NCI-H2107 (cell line): Measurements from ENCODE around the gene NRGN.

Source experiments
- DNase-seq: peaks from one replicate; lab custom pipeline; 2025; lab: John Stamatoyannopoulos, UW

NRGN gene

DNA sequence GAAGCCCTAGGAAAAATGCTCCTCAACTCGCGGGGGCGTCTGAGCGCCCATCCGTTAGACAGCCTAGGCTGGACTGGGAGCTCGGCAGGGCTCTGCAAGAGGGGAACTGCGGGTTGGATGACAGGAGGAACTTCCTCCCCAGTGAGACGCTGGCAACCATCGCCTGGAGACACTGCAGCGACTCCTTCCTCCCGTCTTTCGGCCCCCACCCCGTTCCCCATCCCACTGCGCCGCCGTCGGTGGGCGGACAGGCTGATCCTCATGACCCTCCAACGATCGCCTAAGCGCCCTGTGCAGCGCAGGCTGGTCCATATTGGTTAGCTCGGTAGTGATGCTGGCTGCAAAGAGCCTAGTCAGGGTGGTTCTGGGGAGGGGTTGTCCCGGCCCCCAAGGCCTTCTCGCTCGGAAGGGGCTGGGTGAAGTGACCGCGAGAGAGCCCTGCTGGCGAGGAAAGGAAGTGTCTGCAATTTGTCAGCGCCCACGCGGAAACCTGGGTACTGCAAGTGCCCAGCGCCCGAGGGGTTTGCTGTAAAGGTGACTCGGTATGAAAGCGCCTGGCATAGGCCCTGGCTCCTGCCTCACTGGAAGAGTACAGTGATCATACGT, 638 bp downstream of the NRGN start:
- no peak for DNase-seq

DNA sequence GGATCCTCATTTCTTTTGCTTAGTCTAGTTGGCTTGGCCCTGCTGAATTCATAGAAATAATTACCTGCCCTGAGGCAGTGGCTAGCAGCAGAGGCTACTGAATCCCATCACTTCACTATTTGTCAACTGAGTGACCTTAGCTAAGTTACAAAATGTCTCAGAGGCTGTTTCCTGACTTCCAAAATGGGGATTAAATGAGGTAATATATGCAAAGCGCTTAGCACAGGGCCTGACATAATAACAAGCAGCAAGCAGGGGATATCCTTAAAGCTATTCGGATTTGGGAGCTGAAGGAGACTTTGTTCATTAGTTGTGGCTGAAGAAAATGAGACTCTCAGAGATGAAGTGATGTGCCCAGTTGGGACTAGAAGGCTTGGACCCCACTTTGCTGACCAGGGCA, 2.8 kb downstream of the NRGN start:
- DNase-seq: no peak

DNA sequence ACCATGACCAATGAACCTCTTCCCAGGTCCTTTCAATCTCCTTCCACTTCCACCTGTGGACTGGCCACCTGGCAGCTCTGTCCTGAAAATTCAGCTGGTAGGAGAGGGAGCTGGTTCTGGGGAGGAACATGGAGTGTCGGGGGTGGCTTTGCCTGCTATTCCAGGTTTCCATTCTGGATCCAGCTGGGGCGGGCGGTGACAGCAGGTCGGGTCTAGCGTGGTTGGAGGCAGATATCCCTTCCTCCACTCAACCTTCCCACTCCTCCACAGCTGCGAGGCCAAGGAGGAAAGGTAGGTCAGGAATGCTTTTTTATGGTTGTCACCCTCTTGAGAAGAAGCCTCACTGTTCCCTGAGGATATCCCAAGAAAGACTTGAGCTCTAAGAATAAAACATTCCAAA, 3.3 kb downstream of the NRGN start:
- no peak for DNase-seq

DNA sequence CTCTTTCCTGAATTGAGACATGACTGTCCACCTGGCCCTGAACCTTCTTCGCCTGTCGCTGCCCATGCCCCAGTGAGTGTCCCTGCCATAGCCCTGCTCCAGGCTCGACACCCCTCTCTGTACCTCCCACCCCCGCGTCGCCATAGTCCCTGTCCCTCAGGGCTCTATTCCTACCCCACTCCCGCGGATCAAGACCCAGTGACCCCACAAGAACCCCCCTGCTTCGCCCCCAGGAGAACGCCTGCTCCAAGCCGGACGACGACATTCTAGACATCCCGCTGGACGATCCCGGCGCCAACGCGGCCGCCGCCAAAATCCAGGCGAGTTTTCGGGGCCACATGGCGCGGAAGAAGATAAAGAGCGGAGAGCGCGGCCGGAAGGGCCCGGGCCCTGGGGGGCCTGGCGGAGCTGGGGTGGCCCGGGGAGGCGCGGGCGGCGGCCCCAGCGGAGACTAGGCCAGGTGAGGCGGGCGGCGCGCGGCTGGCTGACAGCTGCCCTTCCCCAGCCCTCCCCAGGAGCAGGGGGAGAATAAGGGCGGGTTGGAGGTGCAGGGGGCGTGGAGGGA, 5.6 kb downstream of the NRGN start:
- no peak for DNase-seq

DNA sequence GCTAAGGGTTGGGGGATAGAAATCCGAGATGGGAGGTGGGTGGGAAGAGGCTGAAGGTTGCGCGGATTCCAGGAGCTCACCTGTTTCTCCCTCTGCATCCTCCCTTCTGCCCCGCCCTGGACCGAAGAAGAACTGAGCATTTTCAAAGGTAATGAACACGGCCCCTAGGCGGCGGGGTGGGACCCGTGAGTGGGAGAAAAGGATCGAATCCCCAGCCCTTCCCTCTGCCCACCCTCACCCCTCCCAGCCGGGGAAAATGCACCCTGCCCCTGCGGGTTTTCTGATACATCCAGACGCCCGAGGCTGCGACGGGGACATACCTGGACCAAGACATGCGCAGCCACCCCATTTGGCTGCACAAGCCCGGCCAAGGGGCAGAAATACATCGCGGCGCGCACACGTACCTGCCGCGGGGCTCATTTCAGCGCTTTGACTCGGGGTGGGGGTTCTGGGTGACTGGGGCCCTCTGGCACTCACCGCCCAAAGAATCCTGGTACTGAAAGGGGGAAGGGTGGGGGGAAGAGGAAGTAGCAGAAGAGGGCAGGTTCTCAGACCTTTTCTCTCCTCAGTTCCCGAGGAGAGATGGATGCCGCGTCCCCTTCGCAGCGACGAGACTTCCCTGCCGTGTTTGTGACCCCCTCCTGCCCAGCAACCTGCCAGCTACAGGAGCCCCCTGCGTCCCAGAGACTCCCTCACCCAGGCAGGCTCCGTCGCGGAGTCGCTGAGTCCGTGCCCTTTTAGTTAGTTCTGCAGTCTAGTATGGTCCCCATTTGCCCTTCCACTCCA, 6.3 kb downstream of the NRGN start:
- no peak for DNase-seq

DNA sequence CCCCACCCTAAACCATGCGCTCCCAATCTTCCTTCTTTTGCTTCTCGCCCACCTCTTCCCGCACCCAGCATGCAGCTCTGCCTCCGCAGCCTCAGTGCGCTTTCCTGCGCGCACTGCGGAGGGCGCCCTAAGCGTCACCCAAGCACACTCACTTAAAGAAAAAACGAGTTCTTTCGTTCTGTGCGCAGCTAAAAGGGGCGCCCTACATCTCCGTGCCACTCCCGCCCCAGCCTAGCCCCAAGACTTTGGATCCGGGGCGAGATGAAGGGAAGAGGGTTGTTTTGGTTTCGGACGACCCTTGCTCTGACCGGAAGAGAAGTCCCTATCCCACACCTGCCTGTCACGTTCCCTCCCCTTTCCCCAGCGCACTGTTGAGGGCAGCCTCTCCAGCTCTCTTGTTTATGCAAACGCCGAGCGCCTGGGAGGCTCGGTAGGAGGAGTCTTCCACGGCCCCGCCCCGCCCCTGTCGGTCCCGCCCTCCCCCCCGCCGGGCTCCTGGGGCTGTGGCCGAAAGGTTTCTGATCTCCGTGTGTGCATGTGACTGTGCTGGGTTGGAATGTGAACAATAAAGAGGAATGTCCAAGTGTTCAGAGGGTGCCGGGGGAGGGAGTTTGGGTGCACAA, 7.0 kb downstream of the NRGN start:
- DNase-seq: no peak

DNA sequence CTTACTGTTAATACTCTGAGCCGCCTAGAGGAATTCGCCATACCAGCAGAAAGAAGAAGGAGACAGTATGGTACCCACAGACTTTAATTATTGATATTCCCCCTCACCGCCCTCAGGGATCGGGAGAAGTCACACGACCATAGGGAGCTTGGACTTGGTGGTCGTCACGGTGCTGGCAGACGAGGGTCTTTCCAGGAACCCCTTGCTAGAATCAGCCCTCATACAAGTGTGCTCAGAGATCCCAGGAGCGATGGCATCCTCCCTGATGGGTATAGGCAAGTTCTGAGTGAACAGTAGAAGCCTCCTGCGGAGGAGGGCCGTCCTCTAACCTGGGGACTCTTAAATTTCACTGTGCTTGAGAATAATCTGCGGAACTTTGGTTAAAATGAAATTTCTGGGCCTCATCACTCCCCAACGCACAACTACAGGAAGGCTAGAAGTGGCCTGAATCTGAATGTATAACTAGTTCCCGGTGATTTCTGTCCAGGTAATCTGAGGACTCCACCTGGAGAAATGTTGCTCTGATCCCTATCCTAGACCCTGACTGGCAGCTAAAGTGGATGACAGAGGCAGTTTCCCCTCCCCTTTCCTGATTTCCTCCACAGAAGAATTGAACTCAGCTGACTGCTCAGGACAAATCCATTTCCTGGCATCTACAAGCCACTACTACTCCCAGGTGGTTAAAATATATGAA, 7.8 kb downstream of the NRGN start:
- no peak for DNase-seq

DNA sequence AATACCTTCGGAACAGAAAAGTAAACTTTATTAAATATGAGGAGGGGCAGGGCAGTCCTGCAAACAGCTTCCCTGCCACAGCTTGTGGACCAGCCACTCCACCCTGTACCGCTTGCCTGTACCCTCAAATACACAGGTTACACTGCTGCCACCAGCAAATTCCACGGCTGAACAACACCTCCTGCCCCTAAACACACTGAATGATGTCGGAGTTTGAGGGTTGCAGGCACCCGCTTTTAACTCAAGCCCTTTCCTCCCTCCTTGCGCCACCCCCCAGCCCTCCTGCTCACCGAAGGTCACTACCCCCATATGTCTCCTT, 8.3 kb downstream of the NRGN start:
- DNase-seq: no peak

DNA sequence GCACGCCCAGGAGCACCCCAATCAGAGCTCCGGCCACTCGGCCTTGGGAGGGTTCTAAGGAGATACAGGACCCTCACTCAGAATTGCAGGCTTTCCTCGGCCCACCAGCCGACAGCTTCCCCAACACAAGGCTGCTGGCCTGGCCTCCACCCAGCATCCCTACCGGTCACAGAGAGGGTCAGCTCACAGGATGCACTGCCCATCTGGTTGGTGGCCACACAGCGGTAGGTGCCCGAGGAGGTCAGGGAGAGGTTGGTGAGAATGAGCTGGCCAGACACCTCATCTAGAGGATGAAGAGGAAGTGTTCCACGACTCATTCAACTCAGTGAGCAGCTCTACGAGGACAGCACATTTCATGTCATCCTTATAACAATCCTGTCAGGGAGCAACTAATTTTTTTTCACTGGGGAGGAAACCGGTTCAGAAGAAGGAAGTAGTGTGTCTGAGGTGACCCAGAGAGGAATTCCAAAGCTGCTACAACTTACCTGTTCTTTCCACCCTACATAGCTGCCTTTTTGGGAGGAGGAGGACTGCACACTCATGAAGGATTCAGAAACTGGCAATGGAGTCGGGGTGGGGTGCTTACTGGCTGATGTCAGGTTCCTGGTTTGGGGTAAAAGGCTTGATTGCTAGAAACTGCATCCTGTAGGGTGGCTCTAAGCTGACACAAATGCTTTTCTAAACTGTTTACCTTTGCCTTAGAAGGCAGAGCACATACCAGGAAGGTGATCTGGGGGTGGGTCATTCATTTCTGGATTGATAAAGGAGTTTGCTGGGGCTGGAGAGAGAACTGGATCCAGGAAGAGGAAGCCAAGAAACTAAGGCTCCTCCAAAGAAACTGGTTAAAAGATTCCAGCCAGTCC, 9.0 kb downstream of the NRGN start:
- no peak for DNase-seq

DNA sequence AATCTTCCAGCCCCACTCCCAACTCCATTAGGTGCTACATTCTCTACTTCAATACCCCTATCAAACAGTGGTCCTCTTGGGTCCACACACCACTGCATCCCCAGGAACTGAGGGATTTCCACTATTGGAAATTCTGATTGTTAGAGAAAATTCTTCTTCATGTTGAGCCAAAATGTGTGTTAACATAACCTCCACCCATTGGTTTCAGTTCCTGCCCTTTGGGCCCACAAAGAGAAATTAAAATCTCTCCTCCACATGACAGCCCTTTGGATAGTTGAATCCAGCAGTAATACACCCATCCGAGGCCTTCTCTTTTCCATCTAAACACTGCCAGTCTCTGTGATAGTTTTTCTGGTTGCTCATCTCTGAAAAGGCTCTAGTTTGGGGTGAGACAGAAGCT, 10.2 kb downstream of the NRGN start:
- no peak for DNase-seq

DNA sequence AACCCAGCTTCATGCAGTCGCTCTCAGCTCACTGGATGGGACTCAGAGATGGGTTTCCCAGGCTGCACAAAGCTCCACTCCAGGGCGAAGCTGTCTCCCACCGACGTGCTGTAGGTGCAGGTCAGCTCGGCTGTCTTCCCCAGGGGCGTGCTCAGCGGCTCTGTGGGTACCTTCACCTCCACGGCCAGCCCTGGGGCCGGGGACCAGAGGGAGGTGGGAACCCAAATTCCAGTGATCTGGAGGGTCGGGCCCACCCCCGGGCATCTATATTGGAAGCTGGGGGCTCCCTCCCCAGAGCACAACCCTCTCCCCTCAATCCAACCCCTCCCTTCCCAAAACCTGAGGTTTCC, 11.6 kb downstream of the NRGN start:
- DNase-seq: no peak

DNA sequence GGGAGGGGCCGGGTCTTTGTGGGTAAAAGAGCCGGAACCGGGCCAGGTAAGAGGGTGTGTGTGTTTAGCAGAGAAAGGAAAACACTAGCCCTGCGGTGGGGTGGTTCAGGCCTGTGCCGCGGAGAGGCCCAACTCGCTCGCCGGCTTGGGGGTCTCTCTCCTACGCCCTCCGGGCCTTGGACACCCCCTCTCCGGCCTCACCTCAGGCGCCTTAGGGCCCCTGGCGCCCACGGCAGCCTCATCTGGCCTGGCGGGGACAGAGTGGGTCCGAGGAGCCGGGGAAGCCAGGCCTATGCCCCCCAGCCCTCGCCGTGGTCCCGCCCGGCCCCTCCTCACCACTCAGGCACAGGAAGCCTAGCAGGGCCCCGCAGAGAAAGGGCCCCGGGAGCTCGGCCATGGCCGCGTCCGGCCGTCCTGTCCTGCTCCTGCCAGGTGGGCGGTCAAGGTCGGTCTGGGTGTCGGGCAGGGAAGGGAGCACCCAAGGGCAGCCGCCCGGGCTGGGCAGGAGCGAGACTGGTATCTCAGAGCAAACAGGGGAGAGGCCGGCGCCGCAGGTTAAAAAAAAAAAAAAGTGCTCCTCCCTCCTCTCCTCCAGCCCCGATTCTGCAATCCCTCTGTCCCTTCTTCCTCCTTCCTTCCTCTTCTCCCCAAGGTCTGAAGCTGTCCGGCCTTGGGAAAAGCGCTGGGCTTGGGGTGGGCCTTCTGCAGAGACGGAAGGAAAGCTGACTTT, 12.2 kb downstream of the NRGN start, which contains the start of gene VSIG2:
TSS of gene VSIG2 (minus strand) at position 515 of the 730 bp plus-strand sequence. CDS start at position 397, 118 bp downstream.
- DNase-seq: no peak

DNA sequence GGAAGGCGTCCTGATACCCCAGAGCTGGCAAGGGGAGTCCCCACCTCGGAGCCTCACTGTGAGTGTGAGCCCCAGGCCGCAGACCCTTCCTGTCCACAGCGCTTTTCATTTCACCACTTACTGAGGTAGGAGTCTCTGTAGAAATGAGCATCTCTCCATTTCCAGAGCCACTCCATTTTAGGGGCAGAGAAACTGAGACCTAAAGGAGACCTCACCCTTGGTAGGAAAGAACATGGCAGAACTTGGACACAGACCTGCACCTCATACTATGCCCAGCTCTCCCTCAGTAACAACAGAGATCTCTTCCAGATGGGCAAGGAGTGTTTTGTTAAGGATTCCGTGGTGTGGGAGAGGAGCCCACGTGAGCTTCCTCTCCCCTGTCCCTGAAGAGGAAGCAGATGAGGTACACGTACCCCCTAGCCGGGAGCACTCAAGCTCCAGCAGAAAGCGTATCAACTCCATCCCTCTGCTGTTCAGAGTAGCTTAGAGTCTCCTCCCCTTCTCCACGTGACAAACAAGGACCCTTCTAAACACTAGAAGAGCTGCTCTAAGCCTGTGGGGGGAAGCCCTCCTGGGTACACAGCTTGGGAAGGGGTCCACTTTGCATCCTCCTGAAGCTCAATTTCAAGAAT, 12.8 kb downstream of the NRGN start:
- no peak for DNase-seq

DNA sequence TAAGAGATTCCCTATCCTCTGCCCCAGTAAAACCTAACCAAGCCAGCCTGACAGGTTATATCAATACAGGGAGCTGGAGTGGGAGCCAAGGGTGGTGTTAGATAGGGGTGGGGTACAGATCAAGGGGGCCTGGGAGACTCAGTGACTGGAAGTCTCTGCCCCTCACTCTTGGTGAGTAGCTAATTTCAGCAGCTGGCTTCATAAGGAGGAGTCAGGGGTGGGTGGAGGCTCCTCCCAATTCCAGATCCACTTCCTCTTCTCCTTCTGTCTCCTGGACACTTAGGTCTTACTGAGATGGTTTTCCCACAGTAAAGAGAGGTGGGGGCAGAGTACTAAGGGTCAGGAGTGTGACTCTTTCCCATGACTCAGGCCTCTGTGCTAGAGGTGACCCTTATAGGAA, 13.5 kb downstream of the NRGN start:
- no peak for DNase-seq

DNA sequence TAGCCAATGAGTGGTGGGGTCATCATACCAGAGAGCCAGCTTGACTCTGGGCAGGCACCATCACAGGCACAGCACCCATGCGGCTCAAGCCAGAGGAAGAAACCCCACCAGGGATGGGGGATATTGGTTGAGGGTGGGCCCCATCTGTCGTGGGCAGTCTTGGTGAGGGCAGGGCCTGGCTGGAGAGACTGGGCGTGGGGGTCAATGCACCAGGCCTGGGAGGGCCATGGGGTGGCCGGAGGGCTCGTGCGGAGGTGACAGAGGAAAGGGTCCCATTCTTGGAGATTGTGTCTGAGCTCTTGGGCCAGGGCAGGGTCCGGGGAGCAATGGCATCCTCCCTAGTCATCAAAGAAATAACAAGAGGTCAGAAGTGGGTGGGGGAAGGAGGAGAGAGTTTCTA, 13.9 kb downstream of the NRGN start:
- DNase-seq: no peak

DNA sequence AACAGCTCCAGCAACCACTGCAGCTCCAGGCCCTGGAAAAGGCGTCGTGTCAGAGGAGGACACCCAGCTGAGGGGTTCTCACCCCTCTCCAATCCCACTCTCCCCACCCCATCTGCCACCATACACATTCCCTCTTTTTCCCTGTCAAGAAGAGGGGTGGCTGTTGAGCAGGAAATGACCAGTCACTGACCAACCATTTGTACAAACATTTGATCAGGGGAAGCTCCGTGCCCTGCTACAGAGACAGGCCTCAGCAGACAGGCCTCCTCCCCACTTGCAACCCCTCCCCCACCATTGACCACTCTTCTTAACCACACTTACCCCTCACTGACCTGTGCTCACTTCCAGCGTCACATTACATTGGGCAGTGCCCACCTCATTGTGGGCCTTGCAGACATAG, 14.6 kb downstream of the NRGN start:
- no peak for DNase-seq

DNA sequence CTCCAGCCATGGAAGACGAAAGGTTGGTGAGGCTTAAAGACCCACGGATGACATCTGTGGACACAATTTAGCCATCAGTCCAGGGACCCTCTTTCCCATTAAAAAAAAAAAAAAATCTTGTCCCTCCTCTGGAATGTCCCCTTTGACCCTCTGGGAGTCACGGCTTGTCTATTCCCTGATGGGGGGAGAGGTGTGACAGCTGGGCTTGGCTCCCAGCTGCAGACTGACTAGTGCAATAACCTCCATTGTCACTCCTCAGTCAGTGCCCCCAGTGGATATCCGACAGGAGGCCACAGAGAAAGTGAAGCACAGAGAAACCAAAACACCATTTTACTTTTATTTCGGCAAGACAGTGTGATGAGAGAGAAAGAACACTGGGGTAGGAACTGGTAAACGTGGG, 15.0 kb downstream of the NRGN start:
- DNase-seq: no peak

DNA sequence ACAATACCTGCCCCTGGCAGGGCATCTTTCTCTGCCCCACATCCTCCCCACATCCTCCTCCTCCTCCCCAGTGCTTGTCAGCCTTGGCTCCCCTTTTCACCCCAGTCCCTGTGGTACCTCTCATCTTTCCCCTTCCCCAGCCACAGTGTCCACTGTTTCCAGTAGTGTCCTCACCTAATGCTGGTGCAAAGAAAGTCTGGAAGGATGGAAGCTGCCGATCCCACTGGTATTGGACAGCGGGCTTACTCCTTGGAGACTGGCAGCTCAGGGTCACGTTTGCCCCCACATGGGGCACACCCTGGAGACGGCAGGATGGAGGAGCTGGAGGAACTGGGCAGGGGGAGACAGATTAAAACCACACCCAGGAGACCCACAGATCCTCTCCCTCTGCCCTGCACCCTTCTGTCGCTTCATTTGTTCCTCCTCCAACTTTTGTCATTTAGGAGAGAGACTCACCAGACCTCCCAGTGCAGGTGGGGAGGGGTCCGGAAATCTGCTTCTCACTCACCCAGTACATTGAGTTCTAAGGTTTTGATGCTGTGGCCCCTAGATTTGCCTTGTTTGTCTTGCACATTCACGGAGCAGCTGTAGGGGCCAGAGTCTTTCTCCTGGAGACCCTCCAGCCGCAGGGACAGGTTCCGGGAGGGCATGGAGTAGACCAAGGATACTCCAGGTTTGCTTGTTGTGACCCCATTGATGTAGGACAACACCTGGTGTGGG, 16.5 kb downstream of the NRGN start:
- no peak for DNase-seq

DNA sequence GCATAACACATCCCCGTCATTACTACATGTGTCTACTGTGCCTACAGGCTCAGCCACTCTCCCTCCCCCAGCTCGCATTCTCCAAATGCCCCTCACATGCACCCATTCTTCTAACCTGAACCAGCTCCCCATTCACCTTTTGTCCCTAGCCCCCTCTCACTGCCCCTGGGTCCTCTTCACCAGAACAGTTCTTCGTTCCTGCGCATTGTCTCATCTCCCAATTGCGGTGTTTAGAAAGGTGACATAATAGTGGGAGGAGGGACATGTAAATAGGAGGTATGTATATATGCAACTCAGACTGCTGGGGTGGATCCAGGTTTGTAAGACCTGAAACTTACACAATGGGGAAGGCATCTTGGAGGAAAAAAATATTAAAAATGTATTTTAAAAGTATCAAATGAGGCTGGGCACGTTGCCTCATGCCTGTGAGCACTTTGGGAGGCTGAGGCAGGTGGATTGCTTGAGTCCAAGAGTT, 17.0 kb downstream of the NRGN start:
- DNase-seq: no peak

DNA sequence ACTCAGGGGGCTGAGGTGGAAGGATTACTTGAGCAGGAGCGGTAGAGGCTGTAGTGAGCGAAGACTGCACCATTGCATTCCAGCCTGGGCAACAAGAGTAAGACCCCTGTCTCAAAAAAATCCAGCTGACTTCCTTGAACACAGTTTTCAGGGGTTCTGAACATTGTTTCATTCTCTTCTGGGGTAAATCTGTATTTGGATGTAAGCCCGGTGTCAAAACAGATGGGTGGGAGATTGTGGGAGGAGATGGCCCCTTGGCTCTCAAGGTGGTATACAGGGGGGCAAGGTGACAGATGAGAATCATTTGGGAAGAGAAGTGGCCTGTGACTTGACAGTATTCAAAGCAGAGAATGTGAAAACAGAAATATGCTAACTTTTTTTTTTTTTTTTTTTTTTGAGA, 17.6 kb downstream of the NRGN start:
- no peak for DNase-seq
